HG03108 (cell line): ENCODE results near the gene HS3ST6.
"Not testable (repeated sequence)": the region's sequence is repeated elsewhere in the genome, so short reads cannot be mapped to it uniquely, and the experiment has no call there.

ENCODE experiments used
- ATAC-seq: cut with Tn5 transposase; IDR thresholded peaks from one replicate; pipeline ENCODE4 v1.9.1; 2021; ENCODE audit warnings: moderate library complexity; ENCODE audit not compliant: unreplicated experiment

Gene HS3ST6

DNA sequence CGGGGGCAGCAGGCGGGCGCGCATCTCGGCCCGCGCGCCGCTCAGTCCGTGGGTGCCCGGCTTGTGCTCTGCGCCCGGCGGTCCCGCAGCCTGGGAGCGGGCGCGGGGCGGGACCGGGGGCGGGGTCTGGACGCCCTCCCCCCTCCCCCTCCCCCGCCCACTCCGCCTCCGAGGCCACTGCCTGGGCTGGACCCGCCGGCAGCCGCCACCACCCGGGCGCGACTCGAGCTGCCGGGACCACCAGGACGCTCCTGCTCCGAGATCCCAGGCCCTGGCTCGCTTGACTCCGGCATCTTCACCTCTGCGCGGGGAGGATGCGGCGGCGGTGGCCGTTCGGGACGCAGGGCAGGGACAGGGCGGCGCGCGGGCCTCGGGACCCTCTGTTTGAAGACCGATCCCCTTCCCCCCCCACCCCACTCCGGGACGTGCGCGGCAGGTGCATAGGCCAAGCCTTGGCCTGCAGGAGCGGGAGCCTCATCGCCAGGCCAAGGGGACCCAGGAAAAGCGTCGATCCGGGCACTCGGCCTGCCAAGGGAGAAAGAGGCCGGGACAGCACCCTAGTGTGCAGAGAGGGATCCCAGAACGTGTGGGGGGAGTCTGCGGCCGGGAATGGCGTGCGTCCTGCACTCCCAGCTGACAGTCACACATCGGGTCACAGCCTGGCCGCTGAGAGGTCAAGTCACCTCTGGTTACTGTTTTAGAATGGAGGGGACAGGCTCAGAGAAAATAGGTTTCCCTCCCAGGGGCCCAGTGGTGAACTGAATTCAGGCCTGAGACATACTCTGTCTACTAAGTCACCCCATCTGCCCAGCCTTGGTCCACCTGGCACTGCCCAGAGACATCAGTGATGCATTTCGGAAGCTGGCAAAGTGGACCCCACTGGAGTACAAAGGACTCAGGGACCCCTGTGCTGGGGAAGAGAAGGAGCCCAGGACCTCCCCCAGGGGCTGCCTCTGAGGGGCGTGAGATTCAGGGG is at the start of gene HS3ST6:
Gene HS3ST6 (minus strand): TSS at position 65 of the 976 bp plus-strand sequence. CDS start 92 bp downstream, outside the sequence.
- no peak for ATAC-seq

DNA sequence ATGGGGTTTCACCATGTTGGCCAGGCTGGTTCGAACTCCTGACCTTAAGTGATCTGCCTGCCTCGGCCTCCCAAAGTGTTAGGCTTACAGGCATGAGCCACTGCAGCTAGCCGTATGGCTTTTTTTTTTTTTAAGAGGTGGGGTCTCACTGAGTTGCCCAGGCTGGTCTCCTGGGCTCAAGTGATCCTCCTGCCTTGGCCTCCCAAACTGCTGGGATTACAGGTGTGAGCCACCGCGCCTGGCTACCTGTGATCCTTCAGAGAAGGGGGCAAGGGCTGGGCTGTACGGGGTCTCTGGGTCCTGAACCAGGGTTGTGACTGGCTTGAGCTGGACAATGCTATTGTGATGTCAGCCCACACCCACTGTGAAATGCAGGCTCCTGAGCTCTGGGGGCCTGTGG is 48.2 kb upstream of the HS3ST6 start, which contains the start of gene RNF151:
Gene RNF151 (plus strand): TSS at position 397 of the 400 bp plus-strand sequence. CDS start 26 bp downstream, outside the sequence.
- no peak for ATAC-seq

DNA sequence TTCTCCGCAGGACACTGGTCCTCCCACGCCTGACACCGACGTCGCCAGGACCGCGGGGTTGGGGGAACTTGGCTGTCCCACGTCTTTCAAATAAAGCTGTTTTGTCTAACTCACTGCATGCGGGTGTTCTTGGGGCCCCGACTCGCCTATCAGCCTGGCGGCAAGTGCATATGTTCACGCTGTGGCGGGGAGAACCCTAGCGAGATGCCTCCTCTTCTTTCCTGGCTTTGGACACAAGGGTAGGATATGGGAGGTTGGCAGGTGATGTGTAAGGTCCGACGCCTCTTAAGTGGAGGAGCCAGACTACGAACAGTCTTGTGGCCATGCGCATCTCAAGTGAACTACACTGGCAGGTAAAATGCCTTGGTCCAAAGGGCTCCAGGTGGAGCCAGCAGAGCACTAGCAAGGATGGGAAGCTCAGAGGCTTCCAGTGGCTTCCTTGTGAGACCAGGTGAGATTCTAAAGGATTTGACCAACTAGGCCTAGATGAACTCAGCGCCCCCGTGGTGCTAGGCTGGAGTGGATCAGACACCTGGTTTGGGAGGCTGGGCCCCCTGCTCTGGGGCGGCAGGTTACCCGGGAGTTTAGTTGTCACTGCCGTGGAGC is 47.3 kb upstream of the HS3ST6 start:
- no peak for ATAC-seq

DNA sequence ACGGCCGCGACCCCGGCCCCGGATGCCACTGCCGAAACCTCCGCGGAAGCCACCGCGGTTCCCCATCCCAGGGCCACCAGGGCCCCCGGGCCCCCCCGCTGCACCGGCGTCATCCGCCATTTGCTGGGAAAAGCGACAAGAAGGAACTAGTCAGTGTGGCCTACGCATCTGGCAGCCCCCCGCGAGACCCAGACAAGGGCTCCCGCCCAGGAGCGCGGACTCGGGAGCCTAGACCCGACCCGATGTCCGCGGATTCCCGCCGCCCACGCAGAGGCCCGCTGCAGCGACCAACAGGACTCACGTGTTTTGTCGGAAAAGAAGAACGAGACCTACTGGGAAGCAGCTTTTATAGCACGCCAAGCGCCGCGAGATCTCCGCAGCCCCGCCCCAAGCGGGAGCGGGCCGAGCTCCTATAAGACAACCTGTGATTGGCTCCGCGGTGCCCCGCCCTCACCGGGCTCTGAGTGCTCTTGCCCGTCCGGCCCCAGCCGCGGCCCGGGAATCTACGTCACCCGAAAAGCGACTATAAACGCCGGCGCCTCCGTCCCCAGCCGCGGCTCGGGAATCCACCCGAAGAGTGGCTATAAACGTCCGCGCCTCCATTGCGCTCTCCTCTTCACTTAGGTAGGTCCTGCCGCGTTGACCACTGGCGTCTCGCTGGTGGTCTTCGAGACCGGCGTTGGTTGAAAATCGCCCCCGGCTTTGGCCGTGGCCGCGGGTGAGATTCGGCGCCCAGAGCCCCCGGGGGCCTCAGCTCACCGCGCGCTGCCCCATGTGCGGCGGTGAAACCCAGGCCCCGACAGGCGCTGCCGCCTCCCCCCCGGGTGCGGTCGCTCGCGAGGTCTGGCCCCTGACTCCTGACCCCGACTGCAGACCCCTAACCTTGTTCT is 46.5 kb upstream of the HS3ST6 start, which contains the start of gene RPS2:
Gene RPS2 (minus strand): TSS at position 321 of the 890 bp plus-strand sequence. CDS start 201 bp downstream, at position 120.
- ATAC-seq = peak; percentile 85

DNA sequence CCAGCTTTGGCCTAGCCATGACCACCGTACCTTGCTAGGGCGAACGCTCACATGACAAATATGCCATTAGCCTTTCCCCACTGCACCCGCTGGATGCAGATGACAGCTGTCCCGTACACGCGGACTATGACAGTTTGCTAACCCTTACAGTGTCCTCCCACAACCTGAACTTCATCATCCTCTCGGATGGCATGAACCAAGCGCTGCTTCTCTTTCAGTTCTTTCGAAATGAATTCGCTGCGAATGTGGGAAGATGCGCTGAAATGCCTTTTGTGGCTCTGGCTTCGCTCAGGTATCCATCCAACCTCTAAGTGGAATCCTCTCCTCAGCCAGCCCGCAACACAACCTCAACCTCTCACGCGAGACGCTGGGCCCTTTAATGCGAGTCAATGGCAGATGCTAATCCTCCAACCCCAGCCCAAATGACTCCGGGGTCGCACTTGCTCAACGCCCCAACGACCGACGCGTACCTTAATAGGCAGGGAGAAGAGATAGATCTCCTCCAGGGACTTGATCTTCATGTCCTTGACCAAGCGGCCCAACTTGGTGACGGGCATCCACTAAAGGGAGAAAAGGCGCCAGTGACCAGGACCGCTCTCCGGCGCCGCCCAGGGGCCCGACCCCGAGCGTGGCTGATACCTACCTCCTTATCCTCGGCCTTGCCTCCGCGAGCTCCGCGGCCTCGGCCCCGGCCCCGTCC is 45.7 kb upstream of the HS3ST6 start:
- ATAC-seq = no peak

DNA sequence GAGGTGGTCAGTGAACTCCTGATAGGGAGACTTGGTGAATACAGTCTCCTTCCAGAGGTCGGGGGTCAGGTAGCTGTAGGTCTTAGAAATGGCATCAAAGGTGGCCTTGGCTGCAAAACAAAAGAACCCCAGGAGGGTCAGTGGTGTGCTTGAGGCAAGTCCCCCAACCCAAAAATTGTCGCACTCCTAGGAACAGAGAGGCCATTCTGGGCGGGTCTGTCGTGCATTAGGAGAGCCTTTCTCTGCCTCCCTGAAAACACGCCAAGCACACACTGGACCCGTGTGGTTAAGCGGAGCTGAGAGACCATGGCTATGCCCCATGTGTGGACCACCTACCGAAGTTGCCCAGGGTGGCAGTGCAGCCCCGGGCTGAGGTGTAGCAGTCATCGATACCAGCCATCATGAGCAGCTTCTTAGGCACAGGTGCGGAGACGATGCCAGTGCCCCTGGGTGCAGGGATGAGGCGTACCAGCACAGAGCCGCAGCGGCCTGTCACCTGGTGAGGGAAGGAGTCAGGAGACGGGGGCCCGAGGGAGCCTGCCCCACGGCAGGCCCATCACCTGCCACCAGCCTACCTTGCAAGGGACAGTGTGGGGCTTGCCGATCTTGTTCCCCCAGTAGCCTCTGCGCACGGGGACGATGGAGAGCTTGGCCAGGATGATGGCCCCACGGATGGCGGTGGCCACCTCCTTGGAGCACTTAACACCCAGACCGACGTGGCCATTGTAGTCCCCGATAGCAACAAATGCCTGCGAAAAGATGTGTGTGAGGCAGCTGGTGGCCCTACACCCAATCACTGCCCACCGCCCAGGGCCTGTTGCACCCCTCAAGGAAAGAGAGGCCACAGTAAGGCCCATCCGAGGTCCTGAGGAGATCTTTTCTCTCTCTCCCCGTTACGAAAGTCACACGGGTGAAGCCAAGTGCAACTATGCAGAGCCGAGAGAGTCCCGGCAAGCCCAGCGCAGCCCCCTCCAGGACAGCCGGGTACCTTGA is 44.2 kb upstream of the HS3ST6 start:
- not testable (repeated sequence) for ATAC-seq

DNA sequence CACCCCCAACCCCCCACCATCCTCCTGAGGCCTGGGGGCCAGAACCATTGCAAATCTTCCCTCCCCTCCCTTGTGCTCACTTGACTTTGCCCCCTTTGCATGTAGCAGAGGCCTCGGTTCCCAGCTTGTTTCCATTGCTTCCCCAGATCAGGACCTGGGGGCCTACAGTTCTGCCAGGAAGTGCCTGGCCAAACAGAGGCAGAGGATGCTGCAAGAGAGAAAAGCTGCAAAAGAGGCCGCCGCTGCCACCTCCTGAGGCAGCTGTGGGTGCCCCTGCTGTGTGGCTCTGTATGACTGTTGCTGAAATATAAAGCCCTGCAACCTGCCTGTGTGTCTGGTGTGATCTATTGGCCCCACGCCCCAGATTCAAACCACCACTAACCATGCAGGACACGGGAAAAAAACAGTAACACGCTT is 43.4 kb upstream of the HS3ST6 start:
- no peak for ATAC-seq

DNA sequence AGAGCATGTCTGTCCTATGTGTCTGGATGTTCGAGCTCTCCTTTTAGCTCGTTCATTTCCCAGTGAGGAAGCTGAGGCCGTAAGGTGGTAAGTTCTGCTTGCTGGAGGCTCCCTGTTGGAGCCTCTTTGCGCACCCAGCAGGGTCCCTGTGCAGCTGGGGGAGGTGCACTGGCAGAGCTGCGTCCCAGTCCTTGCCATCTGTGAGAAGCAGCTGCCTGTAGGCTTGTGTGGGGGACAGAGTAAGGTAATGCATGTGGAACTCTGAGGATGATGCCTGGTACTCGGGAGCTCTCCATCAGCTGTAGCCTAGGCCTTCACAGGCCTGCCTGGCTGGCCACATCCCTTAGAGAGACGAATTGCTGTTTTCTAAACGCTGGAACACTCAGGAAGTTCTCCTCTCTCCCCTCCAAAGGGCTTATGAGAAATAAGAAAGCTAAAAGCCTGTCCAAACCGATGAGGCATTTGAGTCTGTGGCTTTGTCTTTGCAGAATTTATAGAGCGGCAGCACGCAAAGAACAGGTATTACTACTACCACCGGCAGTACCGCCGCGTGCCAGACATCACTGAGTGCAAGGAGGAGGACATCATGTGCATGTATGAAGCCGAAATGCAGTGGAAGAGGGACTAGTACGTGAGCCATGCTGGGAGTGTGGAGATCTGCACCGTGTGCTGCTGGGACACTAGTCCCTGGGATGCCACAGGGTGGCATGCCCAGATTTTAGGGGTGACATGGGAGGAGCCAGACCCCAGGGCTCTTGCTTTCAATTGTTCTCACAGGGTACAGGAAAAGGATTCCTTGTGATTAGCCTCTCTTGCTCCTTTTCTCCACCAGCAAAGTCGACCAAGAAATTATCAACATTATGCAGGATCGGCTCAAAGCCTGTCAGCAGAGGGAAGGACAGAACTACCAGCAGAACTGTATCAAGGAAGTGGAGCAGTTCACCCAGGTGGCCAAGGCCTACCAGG is 42.7 kb upstream of the HS3ST6 start:
- ATAC-seq = no peak

DNA sequence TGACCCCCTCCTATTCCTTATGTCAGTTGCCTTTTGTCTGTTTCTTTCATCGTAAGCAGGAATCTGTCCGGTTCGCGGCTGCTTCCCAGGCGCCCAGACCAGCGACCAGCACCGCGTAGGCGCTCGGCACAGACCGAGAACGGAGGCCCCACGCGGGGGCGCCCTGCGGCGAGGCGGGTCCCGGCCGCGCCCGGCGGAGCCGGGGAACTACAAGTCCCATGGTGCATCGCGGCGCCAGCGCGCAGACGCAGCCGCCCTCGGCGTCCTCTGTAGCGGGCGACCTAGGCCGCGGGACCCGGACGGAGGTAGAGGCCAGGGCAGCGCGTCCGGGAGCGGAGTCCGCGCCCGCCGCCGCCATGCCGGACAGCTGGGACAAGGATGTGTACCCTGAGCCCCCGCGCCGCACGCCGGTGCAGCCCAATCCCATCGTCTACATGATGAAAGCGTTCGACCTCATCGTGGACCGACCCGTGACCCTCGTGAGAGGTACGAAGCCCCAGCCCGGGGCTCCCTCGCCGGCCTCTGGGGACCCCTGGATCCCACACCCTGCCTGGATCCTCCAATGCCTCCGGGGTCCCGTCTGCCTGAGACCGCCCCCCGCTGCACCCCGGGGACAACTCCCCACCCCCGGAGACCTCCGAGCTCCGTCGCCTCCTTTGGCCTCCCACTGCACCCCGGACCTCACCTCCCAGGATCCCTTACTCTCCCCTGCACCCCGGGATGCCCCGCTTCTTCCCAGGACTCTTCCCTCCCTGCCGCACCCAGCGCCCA is 41.2 kb upstream of the HS3ST6 start, which contains the start of gene NDUFB10:
Gene NDUFB10 (plus strand): TSS at position 270 of the 771 bp plus-strand sequence. CDS start 87 bp downstream, at position 357.
- peak; percentile 81 for ATAC-seq

DNA sequence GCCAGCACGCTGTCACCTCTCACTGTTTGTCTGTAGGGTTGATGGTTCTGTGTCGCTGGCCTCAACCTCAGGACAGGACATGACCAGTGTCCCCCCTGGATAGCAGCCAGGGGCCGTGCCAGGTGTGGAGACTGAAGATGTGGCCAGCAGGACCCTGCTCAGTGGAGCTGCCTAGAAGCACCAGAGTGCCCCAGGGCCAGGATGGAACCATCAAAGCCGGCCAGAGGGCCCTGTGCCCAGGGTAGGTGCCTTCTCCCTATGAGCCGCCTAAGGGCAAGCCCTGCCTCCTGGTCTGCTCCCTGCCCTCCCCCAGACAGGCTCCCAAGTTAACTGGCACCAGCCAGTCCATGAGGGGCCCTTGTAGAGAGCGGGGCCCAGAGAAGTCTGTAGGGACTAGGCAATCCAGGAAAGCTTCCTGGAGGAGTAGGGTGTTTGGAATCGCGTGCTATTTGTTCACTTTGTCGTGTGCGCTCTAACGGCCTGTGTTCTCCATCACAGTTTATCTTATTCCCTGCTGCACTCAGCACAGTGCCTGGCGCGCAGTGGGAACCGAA is 40.6 kb upstream of the HS3ST6 start:
- no peak for ATAC-seq

DNA sequence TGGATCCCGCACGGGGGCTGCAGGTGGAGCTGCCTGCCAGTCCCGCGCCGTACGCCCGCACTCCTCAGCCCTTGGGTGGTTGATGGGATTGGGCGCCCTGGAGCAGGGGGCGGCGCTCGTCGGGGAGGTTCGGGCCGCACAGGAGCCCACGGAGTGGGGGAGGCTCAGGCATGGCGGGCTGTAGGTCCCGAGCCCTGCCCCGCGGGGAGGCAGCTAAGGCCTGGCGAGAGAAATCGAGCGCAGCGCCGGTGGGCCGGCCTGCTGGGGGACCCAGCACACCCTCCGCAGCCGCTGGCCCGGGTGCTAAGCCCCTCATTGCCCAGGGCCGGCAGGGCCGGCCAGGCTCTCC is 39.9 kb upstream of the HS3ST6 start:
- not testable (repeated sequence) for ATAC-seq

DNA sequence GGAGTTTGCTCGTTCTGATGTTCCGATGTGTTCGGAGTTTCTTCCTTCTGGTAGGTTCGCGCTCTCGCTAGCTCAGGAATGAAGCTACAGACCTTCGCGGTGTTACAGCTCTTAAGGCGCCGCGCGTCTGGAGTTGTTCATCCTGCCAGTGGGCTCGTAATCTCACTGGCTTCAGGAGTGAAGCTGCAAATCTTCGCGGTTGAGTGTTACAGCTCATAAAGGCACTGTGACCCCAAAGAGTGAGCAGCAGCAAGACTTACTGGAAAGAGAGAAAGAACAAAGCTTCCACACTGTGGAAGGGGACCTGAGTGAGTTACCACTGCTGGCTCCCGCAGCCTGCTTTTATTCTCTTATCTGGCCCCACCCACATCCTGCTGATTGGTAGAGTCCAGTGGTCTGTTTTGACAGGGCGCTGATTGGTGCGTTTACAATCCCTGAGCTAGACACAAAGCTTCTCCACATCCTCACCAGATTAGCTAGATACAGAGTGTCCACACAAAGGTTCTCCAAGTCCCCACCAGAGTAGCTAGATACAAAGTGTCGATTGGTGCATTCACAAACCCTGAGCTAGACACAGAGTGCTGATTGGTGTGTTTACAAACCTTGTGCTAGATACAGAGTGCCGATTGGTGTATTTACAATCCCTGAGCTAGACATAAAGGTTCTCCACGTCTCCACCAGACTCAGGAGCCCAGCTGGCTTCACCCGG is 39.4 kb upstream of the HS3ST6 start:
- not testable (repeated sequence) for ATAC-seq

DNA sequence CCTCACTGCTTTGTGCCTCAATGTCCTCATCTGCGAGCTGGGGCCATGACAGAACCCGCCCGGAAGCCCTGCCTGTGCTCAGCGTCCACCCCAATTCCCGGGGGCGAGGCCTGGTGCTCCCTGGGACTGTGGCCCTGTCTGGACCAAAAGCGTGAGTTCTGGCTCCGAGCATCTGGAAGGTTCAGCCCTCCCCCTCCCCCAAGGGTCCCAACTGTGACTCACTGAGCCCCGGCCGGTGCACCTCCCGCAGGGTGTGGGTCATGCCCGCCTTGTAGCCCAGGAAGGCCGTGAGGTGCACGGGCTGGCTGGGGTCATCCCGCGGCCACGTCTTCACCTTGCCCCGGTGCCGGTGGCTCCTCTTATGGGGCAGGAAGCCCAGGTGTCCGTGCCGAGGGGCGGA is 35.5 kb upstream of the HS3ST6 start:
- no peak for ATAC-seq

DNA sequence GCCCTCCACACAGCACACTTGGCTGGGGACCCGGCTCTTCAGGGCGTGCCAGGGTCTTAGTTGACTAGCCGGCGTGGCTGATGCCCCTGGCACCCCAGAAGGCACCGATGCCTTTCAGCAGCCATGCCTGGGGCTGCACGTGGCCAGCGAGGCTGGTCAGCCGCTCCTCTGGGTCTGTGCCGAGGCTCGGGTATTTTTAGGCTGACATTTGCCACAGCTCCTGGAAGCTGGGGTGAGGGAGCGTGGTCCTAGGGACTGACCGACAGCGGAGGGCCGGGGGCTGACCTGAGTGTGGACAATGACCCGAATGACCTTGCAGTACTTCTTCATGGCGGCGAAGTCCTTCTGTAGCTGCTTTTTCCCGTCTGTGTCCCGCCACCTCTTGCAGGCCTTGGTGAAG is 32.3 kb upstream of the HS3ST6 start:
- ATAC-seq = no peak

DNA sequence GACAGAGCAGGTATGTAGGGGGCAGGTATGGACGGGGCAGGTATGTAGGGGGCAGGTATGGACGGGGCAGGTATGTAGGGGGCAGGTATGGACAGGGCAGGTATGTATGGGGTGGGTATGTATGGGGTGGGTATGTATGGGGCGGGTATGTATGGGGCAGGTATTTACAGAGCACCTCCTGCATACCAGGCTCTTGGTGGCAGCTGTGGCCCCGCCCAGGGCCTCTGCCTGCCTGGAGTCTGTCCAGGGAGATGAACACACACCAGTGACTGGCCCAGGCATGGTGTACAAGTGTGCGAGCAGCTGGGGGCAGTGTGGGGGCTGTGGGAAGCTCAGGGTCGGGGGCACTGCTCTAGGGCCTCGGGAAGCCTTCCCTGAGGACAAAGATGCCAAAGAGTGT is 31.8 kb upstream of the HS3ST6 start:
- no peak for ATAC-seq

DNA sequence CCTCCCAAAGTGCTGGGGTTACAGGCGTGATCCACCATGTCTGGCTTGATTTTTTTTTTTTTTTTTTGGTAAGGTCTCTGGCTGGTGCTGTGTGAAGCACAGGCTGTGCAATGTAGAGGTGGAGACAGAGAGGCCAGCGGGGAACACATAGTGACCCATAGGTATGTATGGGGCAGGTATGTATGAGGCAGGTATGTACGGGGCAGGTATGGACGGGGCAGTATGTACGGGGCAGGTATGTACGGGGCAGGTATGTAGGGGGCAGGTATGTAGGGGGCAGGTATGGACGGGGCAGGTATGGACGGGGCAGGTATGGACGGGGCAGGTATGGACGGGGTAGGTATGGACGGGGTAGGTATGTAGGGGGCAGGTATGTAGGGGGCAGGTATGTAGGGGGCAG is 31.3 kb upstream of the HS3ST6 start:
- ATAC-seq = no peak
